Measurements from ENCODE around the gene PRDX2.
"Not testable (repeated sequence)": the region's sequence is repeated elsewhere in the genome, so short reads cannot be mapped to it uniquely, and the experiment has no call there.

PRDX2 gene

DNA sequence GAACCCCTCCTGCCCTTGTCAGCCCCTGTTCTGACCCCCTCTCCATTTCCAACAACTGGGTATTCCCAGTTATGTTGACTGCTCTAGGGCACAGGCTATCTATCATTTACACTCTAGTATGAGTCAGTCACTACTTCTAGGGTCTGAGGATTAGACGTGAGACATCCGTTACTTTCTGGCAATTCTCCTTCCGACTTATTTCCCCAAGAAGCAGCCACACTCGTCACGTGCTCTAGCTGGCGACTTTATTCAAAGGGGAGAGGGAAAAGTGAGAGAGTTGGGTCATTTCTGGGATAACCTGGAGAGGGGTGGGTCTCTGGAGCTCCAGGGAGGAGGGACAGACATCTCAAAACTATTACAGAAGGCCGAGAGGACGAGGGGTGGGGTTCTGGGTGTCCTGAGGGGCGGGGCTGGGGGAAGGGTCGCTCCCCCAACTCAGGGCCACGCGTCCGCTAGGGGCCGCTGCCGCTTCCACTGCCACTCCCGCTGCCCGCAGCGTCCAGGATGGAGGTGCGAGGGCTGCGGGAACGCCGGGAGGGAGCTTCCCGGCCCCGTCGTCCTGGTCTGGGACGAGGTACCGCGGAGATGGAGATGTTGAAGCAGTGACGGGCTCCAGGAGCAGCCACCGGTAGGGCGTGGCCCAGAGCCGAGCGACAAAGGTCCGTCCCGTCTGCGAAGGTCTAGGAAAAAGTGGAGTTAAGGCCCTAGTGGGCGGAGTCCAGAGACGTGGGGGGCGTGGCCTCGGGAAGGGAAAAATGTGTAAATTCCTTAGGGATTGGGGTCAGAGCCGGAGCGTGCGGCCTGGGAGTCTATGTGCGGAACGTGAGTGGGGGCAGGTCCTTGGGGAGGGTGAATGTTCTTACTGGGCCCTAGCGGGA is 23.9 kb upstream of the PRDX2 start:
- no peak for DNase-seq

- no peak for DNase-seq
Measured at GRCh38 chr19:12821761-12822160, 20.2 kb upstream of the PRDX2 start.

DNA sequence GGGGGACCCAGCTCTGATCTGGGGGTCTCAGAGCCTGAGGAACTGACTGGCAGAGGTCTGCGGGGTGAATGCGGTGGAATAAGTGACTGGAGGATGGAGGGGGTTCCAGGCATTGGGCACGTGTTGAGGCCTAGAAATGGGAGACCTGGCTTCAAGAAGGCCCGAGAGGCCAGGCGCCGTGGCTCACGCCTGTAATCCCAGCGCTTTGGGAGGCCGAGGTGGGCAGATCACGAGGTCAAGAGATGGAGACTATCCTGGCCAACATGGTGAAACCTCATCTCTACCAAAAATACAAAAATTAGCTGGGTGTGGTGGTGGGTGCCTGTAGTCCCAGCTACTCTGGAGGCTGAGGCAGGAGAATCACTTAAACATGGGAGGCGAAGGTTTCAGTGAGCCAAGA is 16.2 kb upstream of the PRDX2 start:
- not testable (repeated sequence) for DNase-seq

DNA sequence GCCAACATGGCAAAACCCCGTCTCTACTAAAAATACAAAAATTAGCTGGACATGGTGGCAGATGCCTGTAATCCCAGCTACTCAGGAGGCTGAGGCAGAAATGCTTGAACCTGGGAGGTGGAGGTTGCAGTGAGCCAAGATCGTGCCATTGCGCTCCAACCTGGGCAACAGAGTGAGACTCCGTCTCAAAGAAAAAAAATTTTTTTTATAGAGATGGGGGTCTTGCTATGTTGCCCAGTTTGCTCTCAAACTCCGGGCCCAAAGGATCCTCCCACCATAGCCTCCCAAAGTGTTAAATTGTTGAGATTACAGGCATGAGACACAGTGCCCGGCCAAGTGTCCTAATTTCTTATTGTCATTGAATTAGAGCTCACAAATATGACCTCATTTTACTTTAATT is 15.6 kb upstream of the PRDX2 start:
- DNase-seq = not testable (repeated sequence)

DNA sequence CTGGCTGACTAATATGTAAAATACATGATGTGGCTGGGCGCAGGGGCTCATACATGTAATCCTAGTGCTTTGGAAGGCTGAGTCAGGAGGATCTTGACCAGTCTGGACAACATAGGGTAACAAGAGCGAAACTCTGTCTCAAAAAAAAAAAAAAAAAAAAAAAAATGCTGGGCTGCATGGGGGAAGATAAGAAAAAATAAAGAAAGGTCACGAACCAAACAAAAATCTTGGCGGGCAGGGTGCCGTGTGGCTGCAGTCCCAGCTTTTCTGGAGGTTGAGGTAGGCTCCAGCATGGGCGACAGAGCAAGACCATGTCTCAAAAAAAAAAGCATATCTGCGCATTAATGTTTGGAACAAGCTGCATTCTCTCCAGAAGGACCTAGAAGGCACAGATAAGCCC is 13.5 kb upstream of the PRDX2 start:
- no peak for DNase-seq

DNA sequence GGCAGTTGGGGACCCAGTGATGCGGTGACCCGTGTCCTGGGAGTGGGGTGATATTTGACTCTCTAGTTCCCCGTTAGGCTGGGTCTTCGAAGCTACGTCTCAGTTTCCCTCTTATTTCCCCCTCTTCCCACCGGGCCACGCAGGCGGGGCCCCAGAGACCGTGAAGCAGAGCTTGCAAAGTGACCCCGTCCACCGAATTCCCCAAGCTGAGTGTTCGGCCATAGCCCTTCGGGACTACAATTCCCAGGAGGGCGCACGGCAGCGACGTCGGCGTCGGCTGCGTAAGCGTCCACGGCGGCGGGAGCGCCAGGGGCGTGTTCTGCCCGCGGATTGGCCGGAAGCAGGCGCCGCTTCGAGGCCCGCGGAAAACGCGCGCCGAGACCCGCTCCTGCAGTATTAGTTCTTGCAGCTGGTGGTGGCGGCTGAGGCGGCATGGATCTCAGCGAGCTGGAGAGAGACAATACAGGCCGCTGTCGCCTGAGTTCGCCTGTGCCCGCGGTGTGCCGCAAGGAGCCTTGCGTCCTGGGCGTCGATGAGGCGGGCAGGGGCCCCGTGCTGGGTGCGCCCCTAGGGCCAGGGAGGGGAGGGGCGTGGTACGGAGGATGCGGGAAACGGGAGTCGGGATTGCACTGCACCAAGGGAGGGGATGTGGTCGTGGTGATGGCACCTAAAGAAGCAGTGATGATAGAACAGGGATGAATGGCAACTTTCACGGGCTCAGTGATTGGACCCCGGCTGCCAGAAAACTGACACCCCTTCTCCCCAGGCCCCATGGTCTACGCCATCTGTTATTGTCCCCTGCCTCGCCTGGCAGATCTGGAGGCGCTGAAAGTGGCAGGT is 4.9 kb upstream of the PRDX2 start, which contains the start of gene RNASEH2A:
TSS of gene RNASEH2A (plus strand) at position 343 of the 840 bp plus-strand sequence. CDS start at position 433, 90 bp downstream.
- DNase-seq = peak; percentile 93

DNA sequence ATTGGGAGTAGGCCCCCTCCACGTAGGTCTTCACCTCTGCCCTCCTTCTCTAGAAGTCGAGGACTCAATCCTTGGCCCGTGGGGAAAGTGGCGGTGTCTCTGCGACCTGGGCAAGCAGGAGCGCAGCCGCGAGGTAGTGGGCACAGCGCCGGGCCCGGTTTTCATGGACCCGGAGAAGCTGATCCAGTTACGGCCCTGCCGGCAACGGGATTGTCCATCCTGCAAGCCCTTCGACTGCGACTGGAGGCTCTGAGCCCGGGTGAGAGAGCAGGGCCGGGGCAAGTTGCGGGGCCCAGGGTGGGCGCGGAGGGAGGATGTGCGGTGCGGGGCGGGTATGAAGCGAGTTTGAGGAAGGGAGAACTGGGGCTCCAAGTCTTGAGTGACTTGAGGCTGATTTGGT is 2.5 kb upstream of the PRDX2 start:
- no peak for DNase-seq

DNA sequence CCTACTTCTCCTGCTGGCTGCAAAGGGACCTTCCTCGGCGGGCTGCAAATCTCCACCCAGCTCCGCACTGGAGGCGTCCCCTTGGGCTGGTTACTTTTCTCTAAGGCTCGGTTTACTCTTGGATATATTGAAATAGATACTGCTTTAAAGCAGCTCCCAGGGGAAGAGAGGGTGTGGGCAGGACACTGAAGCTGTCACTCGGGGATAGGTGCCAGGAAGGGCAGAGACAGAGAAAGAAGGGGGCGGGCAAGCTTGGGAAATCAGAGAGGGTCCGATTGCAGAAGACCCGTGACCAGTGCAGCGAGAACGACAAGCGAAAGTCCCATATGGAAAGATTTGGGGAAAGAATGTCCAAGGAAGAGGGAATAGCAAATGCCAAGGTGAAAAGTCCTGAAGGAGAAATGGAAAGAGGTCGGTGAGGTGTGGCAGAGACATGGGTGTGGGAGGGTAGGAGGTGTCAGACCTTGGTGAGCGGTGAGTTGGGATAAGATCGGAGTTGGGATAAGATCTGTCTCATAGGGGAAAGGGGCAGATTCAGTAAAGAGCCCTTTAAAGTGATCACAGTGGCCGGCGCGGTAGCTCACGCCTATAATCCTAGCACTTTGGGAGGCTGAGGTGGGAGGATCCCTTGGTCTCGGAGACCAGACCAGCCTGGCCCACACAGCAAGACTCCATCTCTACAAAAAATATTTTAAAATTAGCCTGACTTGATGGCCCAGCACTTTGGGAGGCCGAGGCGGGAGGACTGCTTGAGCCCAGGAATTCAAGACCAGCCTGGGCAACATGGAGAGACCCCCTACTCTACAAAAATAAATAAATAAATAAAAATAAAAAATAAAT is 887 bp upstream of the PRDX2 start:
- no peak for DNase-seq

GRCh38 chr19:12800923-12801465 is 606 bp downstream of the PRDX2 start:
- DNase-seq = no peak

DNA sequence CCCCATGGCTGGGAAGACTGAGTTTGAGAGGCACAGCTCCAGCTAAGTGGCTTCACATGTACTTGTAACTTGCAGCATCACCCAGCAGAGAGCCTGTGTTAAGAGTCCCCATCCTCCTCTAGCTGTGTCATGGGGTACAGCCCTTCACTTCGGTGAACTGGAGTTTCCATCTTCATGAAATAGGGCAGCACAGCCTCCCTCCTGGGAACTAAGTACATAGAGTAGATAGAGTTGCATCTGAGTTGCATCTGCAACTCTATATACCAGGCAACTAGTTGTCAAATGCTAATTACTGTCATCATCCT is 1.2 kb downstream of the PRDX2 start:
- DNase-seq = no peak

DNA sequence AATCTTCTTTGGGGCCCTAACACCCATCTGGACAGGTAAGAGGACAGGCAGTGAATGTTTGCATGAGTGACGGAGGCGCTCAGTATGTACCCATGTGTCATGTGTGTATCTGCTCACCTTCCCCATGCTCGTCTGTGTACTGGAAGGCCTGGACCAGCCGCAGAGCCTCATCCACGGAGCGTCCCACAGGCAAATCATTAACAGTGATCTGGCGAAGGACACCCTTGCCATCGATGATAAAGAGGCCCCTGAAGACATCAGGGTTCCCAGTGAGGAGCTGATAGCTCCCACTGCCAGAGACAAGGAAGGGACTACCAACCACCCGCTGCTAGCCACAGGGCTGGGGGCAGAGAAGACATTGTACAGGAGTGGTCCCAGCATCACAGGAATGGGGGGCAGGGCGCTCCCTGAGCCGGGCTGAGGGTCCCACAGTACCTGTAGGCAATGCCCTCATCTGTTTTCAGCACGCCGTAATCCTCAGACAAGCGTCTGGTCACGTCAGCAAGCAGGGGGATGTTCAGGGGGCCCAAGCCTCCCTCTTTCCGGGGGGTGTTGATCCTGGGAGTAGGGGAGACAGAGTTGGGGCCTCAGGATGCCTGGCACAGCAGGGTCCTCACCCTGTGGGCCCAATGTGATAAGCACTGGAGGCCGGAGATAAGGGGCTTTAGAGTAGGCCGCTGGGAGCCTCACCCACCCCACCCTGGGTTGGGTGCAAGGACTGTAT is 1.7 kb downstream of the PRDX2 start:
- no peak for DNase-seq

- DNase-seq = not testable (repeated sequence)
Measured at GRCh38 chr19:12797607-12798006, 4.0 kb downstream of the PRDX2 start.

DNA sequence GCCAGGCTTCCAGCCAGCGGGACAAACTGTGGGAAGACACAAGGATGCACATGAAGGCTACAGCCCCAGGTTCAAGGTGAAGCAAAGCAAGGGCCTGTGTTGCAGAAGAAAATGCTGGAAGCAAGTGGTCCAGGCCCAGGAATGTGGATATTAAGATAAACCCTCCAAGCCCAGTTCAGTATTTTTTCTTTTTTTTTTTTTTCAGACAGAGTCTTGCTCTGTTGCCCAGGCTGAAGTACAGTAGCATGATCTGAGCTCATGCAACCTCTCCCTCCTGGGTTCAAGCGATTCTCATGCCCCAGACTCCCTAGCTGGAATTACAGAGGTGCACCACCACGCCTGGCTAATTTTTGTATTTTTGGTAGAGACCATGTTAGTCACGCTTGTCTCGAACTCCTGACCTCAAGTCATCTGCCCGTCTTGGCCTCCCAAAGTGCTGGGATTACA is 4.4 kb downstream of the PRDX2 start:
- no peak for DNase-seq

DNA sequence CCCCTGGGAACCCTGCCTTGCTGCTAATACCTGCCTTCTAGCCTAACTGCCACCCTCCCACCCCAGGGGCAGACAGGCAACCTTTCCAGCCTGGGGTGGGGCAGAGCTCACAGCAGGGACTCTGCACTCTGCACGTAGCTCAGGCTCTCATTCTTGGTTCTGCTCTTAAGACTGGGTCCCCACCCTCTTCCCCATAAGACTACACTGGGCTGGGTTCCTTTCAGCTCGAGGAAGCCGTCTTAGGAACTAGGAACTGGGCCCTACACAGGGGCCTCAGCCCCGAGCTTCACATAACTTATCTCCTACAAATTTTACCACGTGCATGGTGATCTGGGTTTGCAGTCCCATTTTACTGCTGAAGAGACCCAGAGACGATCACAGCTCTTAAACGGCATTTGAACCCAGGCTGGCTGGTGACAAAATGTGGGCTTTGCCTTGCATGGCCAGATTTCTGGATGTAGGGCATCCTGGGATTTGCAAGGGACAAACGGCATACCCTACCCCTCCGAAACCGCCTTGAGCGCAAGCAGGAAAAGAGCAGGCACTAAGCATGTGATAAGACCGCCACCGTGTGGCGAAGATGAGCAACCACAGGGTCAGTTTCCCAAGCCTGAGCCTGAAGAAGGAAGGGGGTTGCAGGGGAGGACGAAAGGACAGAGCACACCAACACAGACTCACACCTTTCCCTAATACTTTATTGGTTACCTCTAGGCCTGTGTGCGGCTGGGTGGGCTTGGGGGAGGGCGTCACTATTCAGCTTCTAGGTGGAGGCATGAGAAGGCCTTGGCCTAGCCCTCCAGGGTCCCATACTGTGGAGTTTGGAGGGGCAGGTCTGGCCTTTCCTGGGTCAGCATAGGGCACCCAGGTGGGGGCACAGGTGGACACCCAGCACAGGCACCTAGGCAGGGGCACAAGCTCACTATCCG is 5.2 kb downstream of the PRDX2 start:
- peak; percentile 83 for DNase-seq

DNA sequence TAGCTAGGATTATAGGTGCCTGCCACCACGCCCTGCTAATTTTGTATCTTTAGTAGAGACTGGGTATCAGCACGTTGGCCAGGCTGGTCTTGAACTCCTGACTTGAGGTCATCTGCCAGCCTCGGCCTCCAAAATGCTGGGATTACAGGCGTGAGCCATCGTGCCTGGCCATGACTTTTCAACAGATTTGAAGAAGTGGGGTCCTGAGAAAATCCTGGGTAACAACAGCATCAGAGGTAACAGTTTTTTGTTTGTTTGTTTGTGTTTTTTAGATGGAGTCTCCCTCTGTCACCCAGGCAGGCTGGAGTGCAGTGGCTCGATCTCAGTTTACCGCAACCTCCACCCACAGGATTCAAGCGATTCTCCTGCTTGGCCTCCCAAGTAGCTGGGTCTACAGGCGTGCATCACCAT is 6.6 kb downstream of the PRDX2 start:
- DNase-seq = no peak

DNA sequence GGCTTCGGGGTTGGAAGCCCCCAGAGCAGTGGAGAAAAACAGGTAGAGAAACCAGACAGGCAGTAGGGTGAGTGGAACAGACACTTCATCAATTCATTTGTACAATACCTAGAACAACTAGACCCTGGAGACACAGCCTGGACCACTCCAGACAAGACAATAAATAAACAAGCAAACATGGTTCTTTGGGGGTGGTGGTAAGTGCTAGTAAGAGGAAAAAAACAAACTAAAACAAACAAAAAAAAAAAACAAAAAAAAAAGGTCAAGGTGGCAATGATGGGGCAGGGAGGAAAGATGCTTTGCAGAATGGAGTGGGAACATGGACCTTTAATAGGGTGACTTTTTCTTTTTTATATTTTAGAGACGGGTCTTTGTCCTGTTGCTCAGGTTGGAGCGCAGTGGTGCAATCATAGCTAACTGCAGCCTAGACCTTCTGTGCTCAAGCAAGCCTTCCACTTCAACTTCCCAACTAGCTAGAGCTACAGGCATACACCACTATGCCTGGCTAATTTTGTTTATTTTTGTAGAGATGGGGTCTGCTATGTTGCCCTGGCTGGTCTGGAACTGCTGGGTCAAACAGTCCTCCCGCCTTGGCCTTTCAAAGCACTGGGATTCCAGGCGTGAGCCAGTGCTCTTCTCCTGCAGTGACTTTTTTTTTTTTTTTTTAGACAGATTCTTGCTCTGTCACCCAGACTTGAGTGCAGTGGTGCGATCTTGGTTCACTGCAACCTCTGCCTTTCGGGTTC is 7.2 kb downstream of the PRDX2 start:
- no peak for DNase-seq

DNA sequence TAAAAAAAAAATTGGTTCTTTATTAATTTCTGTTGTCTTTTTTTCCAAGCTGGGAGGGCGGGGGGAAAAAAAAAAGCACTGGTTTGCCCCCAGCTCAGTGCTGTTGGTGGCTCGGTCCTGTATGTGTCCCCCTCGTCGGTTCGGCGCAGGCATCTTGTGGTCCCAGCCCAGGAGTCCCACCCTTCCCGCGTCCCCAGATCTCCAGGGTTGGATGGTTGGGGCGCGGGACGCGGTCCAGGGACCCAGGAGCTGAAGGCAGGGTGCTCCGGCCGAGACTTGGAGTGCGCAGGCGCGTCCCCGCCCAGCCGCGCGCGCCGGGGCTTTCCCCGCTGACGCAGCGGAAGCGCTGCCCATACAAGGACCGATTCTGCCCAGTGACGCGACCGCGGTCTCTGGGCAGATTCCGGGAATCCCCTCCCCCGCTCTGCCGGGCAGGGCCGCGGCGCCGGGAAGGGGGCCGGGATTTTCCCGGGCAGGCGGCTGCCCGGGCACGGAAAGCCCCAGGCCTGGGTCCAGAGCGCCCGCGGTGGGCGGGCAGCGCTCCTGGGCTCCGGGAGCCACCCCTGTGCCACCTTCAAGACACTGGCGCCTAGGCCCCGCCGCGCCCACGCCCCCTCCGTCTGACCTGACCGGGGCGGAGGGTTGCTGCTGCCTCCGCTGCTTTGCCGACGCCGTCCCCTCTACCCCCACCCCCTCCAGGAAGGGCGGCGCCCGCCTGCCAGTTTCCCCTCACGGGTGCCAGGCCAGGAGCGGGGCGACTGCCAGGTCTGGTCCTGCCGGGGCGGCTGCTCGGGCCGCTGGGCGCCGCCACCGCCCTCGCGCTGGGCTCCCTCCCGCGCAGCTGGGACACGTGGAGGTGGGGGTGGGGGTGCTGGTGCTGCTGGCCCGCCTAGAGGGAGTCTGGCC is 8.1 kb downstream of the PRDX2 start:
- peak; percentile 96 for DNase-seq

GRCh38 chr19:12792853-12793289 is 8.7 kb downstream of the PRDX2 start:
- DNase-seq = no peak

Measured in right hindlimb (tissue), 1 donor.